ENCODE results near the gene POGLUT3. TPM values are rescaled to one million over a fixed set of nuclear protein-coding genes. Genes with fewer than 3 reads are reported as not detected.

Gene POGLUT3
- total and polyA plus RNA-seq, 2 experiments from 2014 or later, result 7.6 to 12.2 TPM

GRCh38 chr11:108524422-108524821 lies 26.2 kb upstream of the POGLUT3 start:
- Histone ChIP-seq H3K9me2 (ENCODE audit: insufficient read depth) (no peaks in the 10 kb centered on the region), H2AFZ (no peak overlapping the region), H3K27me3 (ENCODE audit: insufficient read depth) (no peaks in the 10 kb centered on the region), H4K20me1 (replicated peaks; ENCODE audit: insufficient read depth) (no peaks in the 10 kb centered on the region), H3K4me2 (no peak overlapping the region), H3F3A (replicated peaks; ENCODE audit: low read depth) (no peaks in the 10 kb centered on the region), H3K27ac (ENCODE audit: low read depth) (no peak overlapping the region), H3K36me3 (ENCODE audit: insufficient read depth) (no peaks in the 10 kb centered on the region), H3K4me1 (ENCODE audit: insufficient read depth) (no peaks in the 10 kb centered on the region), H3K79me2 (replicated peaks; ENCODE audit: insufficient read depth) (no peaks in the 10 kb centered on the region), H3K4me3 (no peak overlapping the region)
- no peak for DNase-seq (ENCODE audit: low spot score)
- Mint-ChIP-seq H3K9me3 (no peaks in the 10 kb centered on the region), H3K36me3 (ENCODE audit: low read depth) (peaks cover 3% of the 10 kb centered on the region; the same call in 1 of the 3 replicates), H3K4me1 (peaks cover 3% of the 10 kb centered on the region; the same call in 1 of the 3 replicates), H3K27me3 (ENCODE audit: insufficient read depth, low read depth, poor library complexity) (no peaks in the 10 kb centered on the region), H3K4me3 (no peak overlapping the region), H3K27ac (no peak overlapping the region)
- no peak for TF ChIP-seq CREB1 (CRISPR knock-in tag; IDR thresholded peaks at IDR 0.05; ENCODE audit: low read depth)
- no peak for TF ChIP-seq CTCF (conservative IDR thresholded peaks at IDR 0.05; ENCODE audit: low read depth in 2 of 2)
- TF ChIP-seq, protein P1, sequence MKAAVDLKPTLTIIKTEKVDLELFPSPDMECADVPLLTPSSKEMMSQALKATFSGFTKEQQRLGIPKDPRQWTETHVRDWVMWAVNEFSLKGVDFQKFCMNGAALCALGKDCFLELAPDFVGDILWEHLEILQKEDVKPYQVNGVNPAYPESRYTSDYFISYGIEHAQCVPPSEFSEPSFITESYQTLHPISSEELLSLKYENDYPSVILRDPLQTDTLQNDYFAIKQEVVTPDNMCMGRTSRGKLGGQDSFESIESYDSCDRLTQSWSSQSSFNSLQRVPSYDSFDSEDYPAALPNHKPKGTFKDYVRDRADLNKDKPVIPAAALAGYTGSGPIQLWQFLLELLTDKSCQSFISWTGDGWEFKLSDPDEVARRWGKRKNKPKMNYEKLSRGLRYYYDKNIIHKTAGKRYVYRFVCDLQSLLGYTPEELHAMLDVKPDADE (IDR thresholded peaks at IDR 0.05), result no peak
- no peak for TF ChIP-seq STAT1 (IDR thresholded peaks at IDR 0.05; ENCODE audit: unreplicated experiment)
- TF ChIP-seq, protein P2, sequence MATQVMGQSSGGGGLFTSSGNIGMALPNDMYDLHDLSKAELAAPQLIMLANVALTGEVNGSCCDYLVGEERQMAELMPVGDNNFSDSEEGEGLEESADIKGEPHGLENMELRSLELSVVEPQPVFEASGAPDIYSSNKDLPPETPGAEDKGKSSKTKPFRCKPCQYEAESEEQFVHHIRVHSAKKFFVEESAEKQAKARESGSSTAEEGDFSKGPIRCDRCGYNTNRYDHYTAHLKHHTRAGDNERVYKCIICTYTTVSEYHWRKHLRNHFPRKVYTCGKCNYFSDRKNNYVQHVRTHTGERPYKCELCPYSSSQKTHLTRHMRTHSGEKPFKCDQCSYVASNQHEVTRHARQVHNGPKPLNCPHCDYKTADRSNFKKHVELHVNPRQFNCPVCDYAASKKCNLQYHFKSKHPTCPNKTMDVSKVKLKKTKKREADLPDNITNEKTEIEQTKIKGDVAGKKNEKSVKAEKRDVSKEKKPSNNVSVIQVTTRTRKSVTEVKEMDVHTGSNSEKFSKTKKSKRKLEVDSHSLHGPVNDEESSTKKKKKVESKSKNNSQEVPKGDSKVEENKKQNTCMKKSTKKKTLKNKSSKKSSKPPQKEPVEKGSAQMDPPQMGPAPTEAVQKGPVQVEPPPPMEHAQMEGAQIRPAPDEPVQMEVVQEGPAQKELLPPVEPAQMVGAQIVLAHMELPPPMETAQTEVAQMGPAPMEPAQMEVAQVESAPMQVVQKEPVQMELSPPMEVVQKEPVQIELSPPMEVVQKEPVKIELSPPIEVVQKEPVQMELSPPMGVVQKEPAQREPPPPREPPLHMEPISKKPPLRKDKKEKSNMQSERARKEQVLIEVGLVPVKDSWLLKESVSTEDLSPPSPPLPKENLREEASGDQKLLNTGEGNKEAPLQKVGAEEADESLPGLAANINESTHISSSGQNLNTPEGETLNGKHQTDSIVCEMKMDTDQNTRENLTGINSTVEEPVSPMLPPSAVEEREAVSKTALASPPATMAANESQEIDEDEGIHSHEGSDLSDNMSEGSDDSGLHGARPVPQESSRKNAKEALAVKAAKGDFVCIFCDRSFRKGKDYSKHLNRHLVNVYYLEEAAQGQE (IDR thresholded peaks at IDR 0.05; ENCODE audit: unreplicated experiment), result no peak
- TF ChIP-seq ZNF114 (CRISPR knock-in tag; IDR thresholded peaks at IDR 0.05), result no peak
- no peak for TF ChIP-seq EZH2phosphoT487 (IDR thresholded peaks at IDR 0.05; ENCODE audit: unreplicated experiment)
- TF ChIP-seq POLR2AphosphoS5 (IDR thresholded peaks at IDR 0.05; ENCODE audit: low read depth), result no peak
- no peak for TF ChIP-seq ZNF331 (CRISPR knock-in tag; IDR thresholded peaks at IDR 0.05; ENCODE audit: low read depth)
- TF ChIP-seq JUNB (IDR thresholded peaks at IDR 0.05; ENCODE audit: unreplicated experiment), result no peak
- TF ChIP-seq NANOG (IDR thresholded peaks at IDR 0.05; ENCODE audit: borderline replicate concordance), result no peak
- no peak for TF ChIP-seq EZH2 (IDR thresholded peaks at IDR 0.05; ENCODE audit: low read depth, unreplicated experiment)
- TF ChIP-seq, protein P3, sequence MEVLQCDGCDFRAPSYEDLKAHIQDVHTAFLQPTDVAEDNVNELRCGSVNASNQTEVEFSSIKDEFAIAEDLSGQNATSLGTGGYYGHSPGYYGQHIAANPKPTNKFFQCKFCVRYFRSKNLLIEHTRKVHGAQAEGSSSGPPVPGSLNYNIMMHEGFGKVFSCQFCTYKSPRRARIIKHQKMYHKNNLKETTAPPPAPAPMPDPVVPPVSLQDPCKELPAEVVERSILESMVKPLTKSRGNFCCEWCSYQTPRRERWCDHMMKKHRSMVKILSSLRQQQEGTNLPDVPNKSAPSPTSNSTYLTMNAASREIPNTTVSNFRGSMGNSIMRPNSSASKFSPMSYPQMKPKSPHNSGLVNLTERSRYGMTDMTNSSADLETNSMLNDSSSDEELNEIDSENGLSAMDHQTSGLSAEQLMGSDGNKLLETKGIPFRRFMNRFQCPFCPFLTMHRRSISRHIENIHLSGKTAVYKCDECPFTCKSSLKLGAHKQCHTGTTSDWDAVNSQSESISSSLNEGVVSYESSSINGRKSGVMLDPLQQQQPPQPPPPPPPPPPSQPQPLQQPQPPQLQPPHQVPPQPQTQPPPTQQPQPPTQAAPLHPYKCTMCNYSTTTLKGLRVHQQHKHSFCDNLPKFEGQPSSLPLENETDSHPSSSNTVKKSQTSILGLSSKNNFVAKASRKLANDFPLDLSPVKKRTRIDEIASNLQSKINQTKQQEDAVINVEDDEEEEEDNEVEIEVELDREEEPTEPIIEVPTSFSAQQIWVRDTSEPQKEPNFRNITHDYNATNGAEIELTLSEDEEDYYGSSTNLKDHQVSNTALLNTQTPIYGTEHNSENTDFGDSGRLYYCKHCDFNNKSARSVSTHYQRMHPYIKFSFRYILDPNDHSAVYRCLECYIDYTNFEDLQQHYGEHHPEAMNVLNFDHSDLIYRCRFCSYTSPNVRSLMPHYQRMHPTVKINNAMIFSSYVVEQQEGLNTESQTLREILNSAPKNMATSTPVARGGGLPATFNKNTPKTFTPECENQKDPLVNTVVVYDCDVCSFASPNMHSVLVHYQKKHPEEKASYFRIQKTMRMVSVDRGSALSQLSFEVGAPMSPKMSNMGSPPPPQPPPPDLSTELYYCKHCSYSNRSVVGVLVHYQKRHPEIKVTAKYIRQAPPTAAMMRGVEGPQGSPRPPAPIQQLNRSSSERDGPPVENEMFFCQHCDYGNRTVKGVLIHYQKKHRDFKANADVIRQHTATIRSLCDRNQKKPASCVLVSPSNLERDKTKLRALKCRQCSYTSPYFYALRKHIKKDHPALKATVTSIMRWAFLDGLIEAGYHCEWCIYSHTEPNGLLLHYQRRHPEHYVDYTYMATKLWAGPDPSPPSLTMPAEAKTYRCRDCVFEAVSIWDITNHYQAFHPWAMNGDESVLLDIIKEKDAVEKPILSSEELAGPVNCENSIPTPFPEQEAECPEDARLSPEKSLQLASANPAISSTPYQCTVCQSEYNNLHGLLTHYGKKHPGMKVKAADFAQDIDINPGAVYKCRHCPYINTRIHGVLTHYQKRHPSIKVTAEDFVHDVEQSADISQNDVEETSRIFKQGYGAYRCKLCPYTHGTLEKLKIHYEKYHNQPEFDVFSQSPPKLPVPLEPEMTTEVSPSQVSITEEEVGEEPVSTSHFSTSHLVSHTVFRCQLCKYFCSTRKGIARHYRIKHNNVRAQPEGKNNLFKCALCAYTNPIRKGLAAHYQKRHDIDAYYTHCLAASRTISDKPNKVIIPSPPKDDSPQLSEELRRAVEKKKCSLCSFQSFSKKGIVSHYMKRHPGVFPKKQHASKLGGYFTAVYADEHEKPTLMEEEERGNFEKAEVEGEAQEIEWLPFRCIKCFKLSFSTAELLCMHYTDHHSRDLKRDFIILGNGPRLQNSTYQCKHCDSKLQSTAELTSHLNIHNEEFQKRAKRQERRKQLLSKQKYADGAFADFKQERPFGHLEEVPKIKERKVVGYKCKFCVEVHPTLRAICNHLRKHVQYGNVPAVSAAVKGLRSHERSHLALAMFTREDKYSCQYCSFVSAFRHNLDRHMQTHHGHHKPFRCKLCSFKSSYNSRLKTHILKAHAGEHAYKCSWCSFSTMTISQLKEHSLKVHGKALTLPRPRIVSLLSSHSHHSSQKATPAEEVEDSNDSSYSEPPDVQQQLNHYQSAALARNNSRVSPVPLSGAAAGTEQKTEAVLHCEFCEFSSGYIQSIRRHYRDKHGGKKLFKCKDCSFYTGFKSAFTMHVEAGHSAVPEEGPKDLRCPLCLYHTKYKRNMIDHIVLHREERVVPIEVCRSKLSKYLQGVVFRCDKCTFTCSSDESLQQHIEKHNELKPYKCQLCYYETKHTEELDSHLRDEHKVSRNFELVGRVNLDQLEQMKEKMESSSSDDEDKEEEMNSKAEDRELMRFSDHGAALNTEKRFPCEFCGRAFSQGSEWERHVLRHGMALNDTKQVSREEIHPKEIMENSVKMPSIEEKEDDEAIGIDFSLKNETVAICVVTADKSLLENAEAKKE (CRISPR knock-in tag; IDR thresholded peaks at IDR 0.05), result no peak
- no peak for ATAC-seq

All from GM23338 (cell line).